Astrocyte of the cerebellum (primary cell): ENCODE data around the gene CCDC14.

ENCODE experiments used
- DNase-seq: peaks from one replicate; pipeline ENCODE4 v3.0.0-alpha.2; 2011; ENCODE audit warnings: low read depth
- H3K4me3 ChIP-seq: 2 replicates; pipeline ENCODE4 v1.5.1; 2011; ENCODE audit warnings: mild to moderate bottlenecking, low read depth, low read length, moderate library complexity
- CTCF ChIP-seq: IDR thresholded peaks from 2 replicates; pipeline ENCODE4 v1.5.1; 2012; ENCODE audit warnings: low read length, low read depth, moderate library complexity, mild to moderate bottlenecking; ENCODE audit errors: missing control alignments
- in situ Hi-C: cut with HindIII; loops from 2 replicates; pipeline ENCODE4 v1.10.0; 2017; ENCODE audit warnings: low sequenced_read_pairs

The CCDC14 gene

GRCh38 chr3:123884993-123885392 is 76.0 kb downstream of the CCDC14 start:
- in situ Hi-C loops: no loop called here
- TF ChIP-seq CTCF: no peak
- H3K4me3 ChIP-seq: peak overlapping the region; percentile 76
- DNase-seq: no peak

- peak; percentile 75 for DNase-seq
- peak within 1 kb of the TSS; percentile 76 for H3K4me3 ChIP-seq
- in situ Hi-C loops: no loop called here
- TF ChIP-seq CTCF: no peak
These were observed 76.7 kb downstream of the CCDC14 start, which contains the start of gene MYLK for GRCh38 chr3:123884203-123884831. MYLK (minus strand) TSS chr3:123884332; CDS start chr3:123793841, 90,491 bp downstream.

GRCh38 chr3:123883701-123884202 is 77.3 kb downstream of the CCDC14 start:
- peak overlapping the region; percentile 76 for H3K4me3 ChIP-seq
- no peak for TF ChIP-seq CTCF
- no peak for DNase-seq
- in situ Hi-C loops: no loop called here

- in situ Hi-C loops: no loop called here
- DNase-seq: no peak
- TF ChIP-seq CTCF: no peak
- H3K4me3 ChIP-seq: peak overlapping the region; percentile 76
These were observed 77.9 kb downstream of the CCDC14 start for GRCh38 chr3:123883111-123883510.

- H3K4me3 ChIP-seq: peak overlapping the region; percentile 76
- in situ Hi-C loops: no loop called here
- TF ChIP-seq CTCF: no peak
- DNase-seq: no peak
These were observed 79.3 kb downstream of the CCDC14 start for GRCh38 chr3:123881771-123882170.

- no peak overlapping the region for H3K4me3 ChIP-seq
- DNase-seq: peak; percentile 16
- in situ Hi-C loops: no loop called here
- peak; percentile 60 for TF ChIP-seq CTCF
These were observed 79.9 kb downstream of the CCDC14 start for GRCh38 chr3:123880998-123881561.
